Neural progenitor cell (in vitro differentiated cells): ENCODE results near the gene NDUFS8. TPM values are rescaled to one million over a fixed set of nuclear protein-coding genes. Genes with fewer than 3 reads are reported as not detected.
A peak's percentile ranks its signal among the peaks of the same experiment; 100 is the strongest.

Experiments used
- DNase-seq: peaks from one replicate; pipeline ENCODE4 v3.0.0-alpha.2; 2016; ENCODE audit warnings: low spot score
- H2AFZ ChIP-seq: fragments of 200-600 bp; sonication (generic); replicated peaks from 2 replicates; pipeline ENCODE4 v1.6.1; 2016; ENCODE audit warnings: antibody characterized with exemption
- H3F3A ChIP-seq: fragments of 200-600 bp; sonication (generic); 2 replicates; pipeline ENCODE4 v1.6.1; 2016; ENCODE audit warnings: antibody characterized with exemption, low read depth
- H3K27ac ChIP-seq: fragments of 200-600 bp; sonication (generic); 2 replicates; pipeline ENCODE4 v1.5.1; 2016; ENCODE audit warnings: mild to moderate bottlenecking
- H3K27me3 ChIP-seq: fragments of 200-600 bp; sonication (generic); 2 replicates; pipeline ENCODE4 v1.6.1; 2016; ENCODE audit warnings: mild to moderate bottlenecking, moderate library complexity
- H3K36me3 ChIP-seq: fragments of 200-600 bp; sonication (generic); 2 replicates; pipeline ENCODE4 v1.5.1; 2016
- H3K4me1 ChIP-seq: fragments of 200-600 bp; sonication (generic); 2 replicates; pipeline ENCODE4 v1.6.1; 2016; ENCODE audit warnings: mixed run types
- H3K4me2 ChIP-seq: fragments of 200-600 bp; sonication (generic); 2 replicates; pipeline ENCODE4 v1.6.1; 2016
- H3K4me3 ChIP-seq: fragments of 200-600 bp; sonication (generic); 2 replicates; pipeline ENCODE4 v1.5.1; 2016
- H3K79me2 ChIP-seq: fragments of 200-600 bp; sonication (generic); 2 replicates; pipeline ENCODE4 v1.6.1; 2016; ENCODE audit warnings: low read depth
- H3K9ac ChIP-seq: fragments of 200-600 bp; sonication (generic); 2 replicates; pipeline ENCODE4 v1.6.1; 2016
- H3K9me3 ChIP-seq: fragments of 200-600 bp; sonication (generic); 2 replicates; pipeline ENCODE4 v1.5.1; 2016; ENCODE audit warnings: low read depth
- H4K20me1 ChIP-seq: fragments of 200-600 bp; sonication (generic); 2 replicates; pipeline ENCODE4 v1.6.1; 2016; ENCODE audit warnings: low read depth
- H3K27ac Mint-ChIP-seq: 3 replicates; pipeline ENCODE4 v1.8.0; 2021; ENCODE audit warnings: mixed read lengths
- H3K27me3 Mint-ChIP-seq: 2 replicates; pipeline ENCODE4 v1.8.0; 2022; ENCODE audit warnings: low read depth, mild to moderate bottlenecking, inconsistent platforms, moderate library complexity, mixed read lengths; ENCODE audit not compliant: insufficient read depth
- H3K36me3 Mint-ChIP-seq: 3 replicates; pipeline ENCODE4 v1.8.0; 2021; ENCODE audit warnings: mixed read lengths
- H3K4me1 Mint-ChIP-seq: 3 replicates; pipeline ENCODE4 v1.8.0; 2021; ENCODE audit warnings: mixed read lengths
- H3K4me3 Mint-ChIP-seq: 3 replicates; pipeline ENCODE4 v1.8.0; 2021; ENCODE audit warnings: mild to moderate bottlenecking, moderate library complexity, mixed read lengths
- H3K9me3 Mint-ChIP-seq: 3 replicates; pipeline ENCODE4 v1.8.0; 2020; ENCODE audit warnings: mixed read lengths
- EZH2 ChIP-seq: fragments of 200-600 bp; sonication (generic); IDR thresholded peaks from 2 replicates; pipeline ENCODE4 v1.6.1; 2017; ENCODE audit warnings: antibody characterized with exemption, mild to moderate bottlenecking, moderate library complexity
- EZH2phosphoT487 ChIP-seq: fragments of 200-600 bp; sonication (generic); IDR thresholded peaks from 2 replicates; pipeline ENCODE4 v1.6.1; 2017; ENCODE audit warnings: antibody characterized with exemption
- total RNA-seq: library from RNA; depleted of rRNA; stranded (reverse); fragments of >200 nt; gene quantifications from 2 replicates; pipeline ENCODE4 v1.2.3, GENCODE V29; 2015; ENCODE audit warnings: low replicate concordance
- TF ChIP-seq, protein P1 (sequence below): fragments of 200-600 bp; sonication (generic); IDR thresholded peaks from 2 replicates; pipeline ENCODE4 v1.5.1; 2017; ENCODE audit warnings: antibody characterized with exemption, mild to moderate bottlenecking

The NDUFS8 gene
- total RNA-seq, 1 donor from 2014 or later = 46.7 TPM

- TF ChIP-seq EZH2phosphoT487 (no peak), EZH2 (no peak)
- TF ChIP-seq, protein P1, sequence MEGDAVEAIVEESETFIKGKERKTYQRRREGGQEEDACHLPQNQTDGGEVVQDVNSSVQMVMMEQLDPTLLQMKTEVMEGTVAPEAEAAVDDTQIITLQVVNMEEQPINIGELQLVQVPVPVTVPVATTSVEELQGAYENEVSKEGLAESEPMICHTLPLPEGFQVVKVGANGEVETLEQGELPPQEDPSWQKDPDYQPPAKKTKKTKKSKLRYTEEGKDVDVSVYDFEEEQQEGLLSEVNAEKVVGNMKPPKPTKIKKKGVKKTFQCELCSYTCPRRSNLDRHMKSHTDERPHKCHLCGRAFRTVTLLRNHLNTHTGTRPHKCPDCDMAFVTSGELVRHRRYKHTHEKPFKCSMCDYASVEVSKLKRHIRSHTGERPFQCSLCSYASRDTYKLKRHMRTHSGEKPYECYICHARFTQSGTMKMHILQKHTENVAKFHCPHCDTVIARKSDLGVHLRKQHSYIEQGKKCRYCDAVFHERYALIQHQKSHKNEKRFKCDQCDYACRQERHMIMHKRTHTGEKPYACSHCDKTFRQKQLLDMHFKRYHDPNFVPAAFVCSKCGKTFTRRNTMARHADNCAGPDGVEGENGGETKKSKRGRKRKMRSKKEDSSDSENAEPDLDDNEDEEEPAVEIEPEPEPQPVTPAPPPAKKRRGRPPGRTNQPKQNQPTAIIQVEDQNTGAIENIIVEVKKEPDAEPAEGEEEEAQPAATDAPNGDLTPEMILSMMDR = no peak
- Mint-ChIP-seq H3K36me3 (no peaks in the 10 kb centered on the region), H3K4me1 (peaks cover 9% of the 10 kb centered on the region), H3K27ac (peak overlapping the region; percentile 90), H3K27me3 (peaks cover 6% of the 10 kb centered on the region), H3K9me3 (no peaks in the 10 kb centered on the region), H3K4me3 (peak overlapping the region; percentile 35)
- Histone ChIP-seq H3K27me3 (no peaks in the 10 kb centered on the region), H3K36me3 (no peaks in the 10 kb centered on the region), H4K20me1 (no peaks in the 10 kb centered on the region), H3K27ac (no peak overlapping the region), H3F3A (peaks cover 25% of the 10 kb centered on the region), H3K9me3 (no peaks in the 10 kb centered on the region), H3K4me1 (peaks cover 16% of the 10 kb centered on the region), H2AFZ (no peak overlapping the region), H3K4me2 (no peak overlapping the region), H3K79me2 (no peaks in the 10 kb centered on the region), H3K4me3 (no peak overlapping the region), H3K9ac (no peak overlapping the region)
- DNase-seq = peak; percentile 45
Measured at GRCh38 chr11:68040101-68040956, 9.8 kb downstream of the NDUFS8 start.

DNA sequence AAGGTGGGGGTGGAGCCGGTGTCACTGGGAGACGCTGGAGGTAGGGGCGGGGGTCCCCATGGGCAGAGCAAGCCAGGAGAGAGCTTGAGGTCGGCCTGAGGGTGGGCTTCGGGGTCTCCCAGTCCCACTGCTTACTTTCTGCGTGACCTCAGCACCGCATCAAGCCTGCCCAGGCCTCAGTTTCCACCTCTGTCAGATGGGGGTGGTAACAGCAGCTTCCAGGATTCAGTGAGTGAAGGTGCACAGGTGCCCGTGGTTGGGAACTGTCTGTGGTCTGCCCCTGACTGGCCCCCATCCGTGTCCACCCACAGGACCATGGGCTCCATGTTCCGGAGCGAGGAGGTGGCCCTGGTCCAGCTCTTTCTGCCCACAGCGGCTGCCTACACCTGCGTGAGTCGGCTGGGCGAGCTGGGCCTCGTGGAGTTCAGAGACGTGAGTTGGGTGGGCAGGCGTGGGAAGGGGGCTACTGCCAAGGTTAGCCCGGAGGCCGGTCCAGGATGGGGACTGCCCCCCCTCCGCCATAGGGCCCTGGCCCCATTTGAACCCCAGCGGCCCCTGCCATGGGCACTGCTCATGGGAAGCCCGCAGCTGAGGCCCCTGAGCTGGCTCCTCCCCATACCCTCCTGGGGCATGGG is 10.6 kb downstream of the NDUFS8 start:
- H3K36me3 Mint-ChIP-seq = no peaks in the 10 kb centered on the region
- H3K4me1 Mint-ChIP-seq = peaks cover 9% of the 10 kb centered on the region
- no peak for DNase-seq
- no peaks in the 10 kb centered on the region for H3K9me3 Mint-ChIP-seq
- no peaks in the 10 kb centered on the region for H3K9me3 ChIP-seq
- peaks cover 6% of the 10 kb centered on the region for H3K27me3 Mint-ChIP-seq
- no peak overlapping the region for H3K4me2 ChIP-seq
- H3F3A ChIP-seq = peaks cover 23% of the 10 kb centered on the region
- H3K9ac ChIP-seq = no peak overlapping the region
- no peak overlapping the region for H2AFZ ChIP-seq
- H3K27me3 ChIP-seq = no peaks in the 10 kb centered on the region
- no peak overlapping the region for H3K27ac ChIP-seq
- TF ChIP-seq, protein P1 = no peak
- TF ChIP-seq EZH2phosphoT487 (no peak), EZH2 (no peak)
- H3K4me3 ChIP-seq = no peak overlapping the region
- H3K4me3 Mint-ChIP-seq = no peak overlapping the region
- peaks cover 16% of the 10 kb centered on the region for H3K4me1 ChIP-seq
- H4K20me1 ChIP-seq = no peaks in the 10 kb centered on the region
- no peak overlapping the region for H3K27ac Mint-ChIP-seq
- no peaks in the 10 kb centered on the region for H3K36me3 ChIP-seq
- H3K79me2 ChIP-seq = no peaks in the 10 kb centered on the region

GRCh38 chr11:68041617-68042218 is 11.2 kb downstream of the NDUFS8 start:
- Histone ChIP-seq H3K4me2 (no peak overlapping the region), H2AFZ (no peak overlapping the region), H3F3A (peaks cover 23% of the 10 kb centered on the region), H3K9me3 (no peaks in the 10 kb centered on the region), H3K4me3 (no peak overlapping the region), H3K27ac (no peak overlapping the region), H3K36me3 (no peaks in the 10 kb centered on the region), H3K9ac (no peak overlapping the region), H3K4me1 (peaks cover 16% of the 10 kb centered on the region), H4K20me1 (no peaks in the 10 kb centered on the region), H3K27me3 (no peaks in the 10 kb centered on the region), H3K79me2 (no peaks in the 10 kb centered on the region)
- peak overlapping the region; percentile 86 for H3K27ac Mint-ChIP-seq
- TF ChIP-seq EZH2 = no peak
- TF ChIP-seq, protein P1 = no peak
- TF ChIP-seq EZH2phosphoT487 = no peak
- H3K36me3 Mint-ChIP-seq = no peaks in the 10 kb centered on the region
- H3K27me3 Mint-ChIP-seq = peaks cover 6% of the 10 kb centered on the region
- no peak overlapping the region for H3K4me3 Mint-ChIP-seq
- H3K9me3 Mint-ChIP-seq = no peaks in the 10 kb centered on the region
- DNase-seq = no peak
- H3K4me1 Mint-ChIP-seq = peaks cover 9% of the 10 kb centered on the region
